CD4-positive, alpha-beta T cell treated with Interferon gamma for 1 hour (primary cell): ENCODE measurements around the gene ZNF319.

Experiments used
- DNase-seq: peaks from one replicate; pipeline ENCODE4 v3.0.0-alpha.2; 2020

The ZNF319 gene

DNA sequence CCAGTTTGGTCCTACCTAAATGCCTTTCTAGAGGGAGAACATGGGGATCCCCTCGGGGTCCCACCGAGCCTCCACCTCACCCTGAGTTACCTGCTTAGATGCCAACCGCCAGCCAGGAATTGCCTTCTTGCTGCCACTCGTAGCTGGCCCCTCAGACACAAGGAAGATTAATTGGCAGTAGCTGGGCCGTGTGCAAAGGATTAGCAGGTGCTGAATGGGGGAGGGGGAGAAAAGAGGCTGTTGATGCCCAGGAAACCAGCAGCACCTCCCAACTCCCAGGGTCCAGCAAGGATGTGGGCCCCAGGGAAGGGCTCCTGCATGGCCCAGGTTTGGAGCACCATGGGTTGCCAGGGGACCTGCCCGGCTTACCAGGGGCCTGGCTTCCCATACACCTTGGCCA, 29.5 kb downstream of the ZNF319 start, which contains the start of gene CNGB1:
Gene CNGB1, minus strand, starts transcription at position 159 of the 400 bp plus-strand sequence. CDS start 3,842 bp downstream, outside the sequence.
- no peak for DNase-seq

DNA sequence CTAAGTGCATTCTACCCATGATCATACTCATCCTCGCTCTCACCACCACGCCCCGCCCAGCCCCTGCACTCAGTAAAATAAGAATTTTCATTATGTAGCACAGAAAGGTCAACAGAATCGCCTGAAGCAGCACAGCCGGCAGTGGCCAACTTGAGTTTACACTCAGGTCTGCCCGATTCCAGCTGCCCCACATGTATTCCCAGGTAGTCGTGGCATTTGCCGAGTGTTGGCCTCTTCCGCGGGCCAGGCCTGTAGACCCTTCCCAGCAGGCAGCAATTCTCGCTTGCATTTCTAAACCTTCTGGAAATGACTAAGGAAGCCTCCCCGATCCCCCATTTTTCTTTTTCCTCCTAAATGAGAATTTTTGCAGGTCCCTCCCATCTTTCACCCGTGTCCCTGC, 30.2 kb downstream of the ZNF319 start:
- no peak for DNase-seq

DNA sequence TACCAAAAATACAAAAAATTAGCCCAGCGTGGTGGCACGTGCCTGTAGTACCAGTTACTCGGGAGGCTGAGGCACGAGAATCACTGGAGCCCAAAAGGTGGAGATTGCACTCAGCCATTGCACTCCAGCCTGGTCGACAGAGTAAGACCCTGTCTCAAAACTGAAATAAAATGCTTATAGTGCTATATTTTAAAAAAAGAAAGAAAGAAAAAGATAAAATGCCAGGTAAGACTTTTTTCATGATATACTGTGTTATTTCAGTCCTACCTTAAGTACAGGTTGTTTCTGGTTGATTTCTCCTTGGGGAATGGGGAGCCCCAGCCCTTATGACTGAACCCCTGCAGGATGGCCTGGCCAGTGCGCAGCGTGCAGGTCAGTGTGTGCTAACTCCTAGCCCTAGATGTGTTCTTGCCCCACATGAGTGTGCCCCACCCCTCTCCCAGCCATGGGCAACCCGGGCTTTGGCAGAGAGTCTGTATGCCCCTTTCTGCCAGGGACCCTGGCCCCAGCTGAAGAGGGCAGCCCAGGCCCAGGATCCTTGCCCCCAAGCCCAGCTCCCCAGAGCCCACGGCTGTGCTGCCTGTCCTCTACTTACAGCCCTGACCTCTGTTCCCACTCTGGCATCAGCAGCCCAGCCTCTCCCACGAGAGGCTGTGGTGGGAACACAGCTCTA, 30.9 kb downstream of the ZNF319 start:
- DNase-seq: no peak

DNA sequence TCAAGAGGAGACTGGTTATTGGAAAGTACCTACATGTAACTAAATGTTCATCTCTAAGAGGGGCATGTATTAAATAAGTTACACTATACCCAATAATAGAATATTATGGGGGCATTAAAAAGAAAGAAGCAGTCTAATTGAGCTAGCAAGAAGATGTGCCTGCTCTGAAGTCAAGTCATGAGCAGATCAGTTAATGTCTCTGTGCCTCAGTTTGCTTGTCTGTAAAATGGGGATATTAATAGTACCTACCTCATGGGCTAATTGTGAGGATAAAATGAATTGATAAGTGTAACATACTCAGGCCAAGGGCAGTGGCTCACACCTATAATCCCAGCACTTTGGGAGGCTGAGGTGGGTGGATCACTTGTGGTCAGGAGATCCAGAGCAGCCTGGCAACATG, 32.6 kb downstream of the ZNF319 start:
- DNase-seq: no peak

DNA sequence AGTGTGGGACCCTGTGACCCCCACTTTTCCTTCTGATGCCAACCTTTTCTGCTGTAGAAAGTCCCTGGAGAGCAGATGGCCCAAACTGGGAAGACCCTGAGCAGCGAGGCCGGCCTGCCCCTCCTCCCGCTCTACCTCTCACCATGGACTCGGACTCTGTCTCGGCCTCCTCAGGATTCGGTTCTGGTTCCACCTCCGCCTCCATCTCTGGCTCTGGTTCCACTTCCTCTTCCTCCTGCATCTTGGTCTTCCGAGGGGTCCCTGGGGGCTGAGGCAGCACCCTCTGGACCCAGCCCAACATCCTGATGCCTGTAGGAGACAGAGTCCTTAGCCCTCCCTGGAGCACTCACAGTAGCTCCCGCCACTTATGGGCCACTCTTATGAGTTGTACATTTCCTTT, 33.5 kb downstream of the ZNF319 start:
- DNase-seq: no peak

DNA sequence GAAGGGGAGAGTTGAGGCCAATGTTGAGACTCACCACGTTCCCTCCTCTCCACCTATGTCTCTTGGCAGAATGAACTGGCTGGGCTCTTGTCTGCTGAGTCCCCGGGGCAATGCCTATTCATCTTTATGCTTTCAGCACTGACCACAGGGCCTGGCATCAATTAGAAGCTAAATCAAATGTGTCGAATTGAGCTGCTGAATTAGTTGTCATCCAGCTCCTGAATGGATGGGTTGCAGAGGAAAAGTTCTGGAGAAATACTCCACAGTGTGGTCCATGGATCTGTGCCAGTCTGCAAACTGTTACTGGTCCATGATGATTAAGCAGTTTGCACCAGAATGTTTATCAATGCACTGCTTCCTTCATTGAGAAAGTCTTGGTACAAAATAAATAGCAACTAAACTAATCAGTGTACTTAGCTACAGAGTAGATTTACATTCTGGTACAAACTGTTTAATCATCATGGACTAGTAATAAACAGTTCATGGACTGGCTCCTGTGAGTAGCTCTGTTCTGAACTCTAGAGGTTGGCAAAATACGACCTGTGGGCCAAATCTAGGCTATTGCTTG, 34.2 kb downstream of the ZNF319 start:
- DNase-seq: no peak

DNA sequence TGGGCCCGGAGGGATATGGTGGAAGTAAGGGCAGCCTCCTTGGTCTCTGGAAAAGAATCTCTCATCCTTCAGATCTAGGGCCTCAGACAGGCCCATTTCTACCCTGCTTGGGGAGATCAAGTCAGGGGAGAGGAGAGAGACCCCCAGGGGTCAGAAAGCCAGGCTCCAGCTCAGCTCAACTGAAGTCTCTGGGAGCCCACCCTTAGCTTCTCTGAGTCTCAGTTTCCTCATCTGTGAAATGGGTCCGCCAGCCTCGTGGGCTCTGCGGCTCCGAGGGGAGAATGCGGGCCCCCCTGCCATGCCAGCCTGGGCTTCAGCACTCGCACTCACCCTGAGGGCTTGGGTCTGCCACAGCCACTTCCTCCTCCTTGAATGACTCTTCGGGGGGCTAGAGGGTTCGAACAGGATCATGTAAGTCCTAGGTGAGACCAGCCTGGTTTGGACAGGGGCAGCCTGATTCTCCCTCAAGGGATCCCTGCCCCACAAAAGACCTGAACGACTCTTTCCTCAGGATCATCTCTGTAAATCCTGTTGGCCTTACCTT, 36.2 kb downstream of the ZNF319 start:
- no peak for DNase-seq

DNA sequence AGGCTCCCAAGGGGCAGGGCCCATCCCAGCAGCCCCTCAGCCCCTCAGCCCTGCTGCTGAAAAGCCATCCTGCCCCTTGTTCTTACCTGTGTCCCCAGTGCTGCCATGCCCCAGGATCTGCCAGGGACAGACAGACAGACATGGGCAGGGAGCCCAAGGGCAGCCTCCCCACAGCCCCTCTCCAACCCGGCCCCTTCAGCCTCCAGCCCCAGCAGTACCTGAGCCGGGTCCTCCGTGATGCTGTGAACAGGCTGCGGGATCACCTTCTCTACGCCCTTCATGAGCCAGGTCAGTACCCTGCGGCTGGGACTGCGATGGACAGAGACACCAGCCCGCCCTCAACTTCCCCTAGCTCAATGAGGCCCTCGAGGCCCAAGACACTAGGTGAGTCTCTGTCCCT, 37.7 kb downstream of the ZNF319 start:
- DNase-seq: no peak

DNA sequence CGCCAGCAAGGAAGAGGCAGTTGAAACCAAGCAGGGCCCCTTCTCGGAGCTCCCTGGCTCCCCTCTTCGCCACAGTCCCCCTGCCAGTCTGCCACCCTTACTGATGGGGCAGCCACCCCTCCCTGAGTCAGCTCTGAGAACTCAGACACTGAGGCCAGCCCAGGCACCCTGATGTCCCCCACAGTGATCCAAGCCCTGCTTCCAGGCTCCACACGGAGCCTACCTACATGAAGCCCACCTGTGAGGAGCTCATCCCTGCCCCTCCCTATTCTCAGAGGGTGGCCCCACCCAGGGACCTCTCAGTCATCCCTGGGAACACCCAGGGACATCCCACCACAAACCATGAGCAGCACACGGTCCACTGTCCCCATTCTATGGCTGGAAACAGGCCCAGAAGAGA, 38.4 kb downstream of the ZNF319 start:
- no peak for DNase-seq

DNA sequence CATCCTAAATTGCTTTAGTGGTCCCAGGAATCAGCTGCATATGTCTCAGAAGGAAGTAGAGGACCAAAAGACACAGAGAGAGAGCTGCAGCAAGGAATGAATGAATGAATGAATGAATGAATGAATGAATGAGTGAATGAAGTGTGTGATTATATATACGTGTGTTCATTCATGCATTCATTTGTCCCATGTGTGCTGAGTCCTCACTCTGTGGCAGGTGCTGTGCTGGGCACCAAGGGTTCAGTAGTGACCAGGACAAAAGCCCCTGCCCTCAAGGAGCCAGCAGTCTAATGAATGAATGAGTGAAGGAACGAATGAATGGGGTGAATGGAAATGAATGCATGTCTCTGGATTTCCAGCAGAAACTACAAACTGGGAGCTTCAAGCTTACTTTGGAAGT, 38.9 kb downstream of the ZNF319 start:
- DNase-seq: no peak

DNA sequence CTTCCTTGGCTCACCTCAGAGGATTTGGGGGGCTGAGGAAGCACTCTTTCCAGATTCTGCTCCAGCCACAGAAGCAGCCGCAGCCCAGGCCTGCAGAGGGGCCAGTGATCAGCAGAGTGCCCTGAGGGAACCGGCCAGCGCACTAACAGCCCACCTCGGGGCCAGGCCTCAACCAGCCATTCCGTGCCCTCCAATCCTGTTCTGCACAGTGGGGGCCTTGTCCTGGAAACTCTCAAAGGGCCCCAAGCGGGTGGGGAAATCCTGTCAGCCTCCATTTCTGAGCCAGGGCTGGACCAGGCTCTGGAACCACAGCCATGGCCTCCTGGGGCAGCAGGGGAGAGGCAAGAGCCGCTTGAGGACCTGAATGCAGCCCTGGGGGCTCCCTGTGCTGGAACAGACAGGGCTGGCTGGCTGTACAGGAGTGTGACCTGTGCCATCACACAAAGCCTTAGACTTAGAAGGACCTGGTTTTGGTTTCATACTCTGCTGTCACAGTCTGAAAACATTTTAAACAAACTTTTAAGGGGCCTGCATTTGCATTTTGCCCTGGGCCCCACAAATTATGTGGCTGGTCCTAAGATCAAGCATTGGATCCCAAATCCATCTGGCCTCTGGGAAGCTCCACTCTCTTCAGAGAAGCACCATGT, 39.5 kb downstream of the ZNF319 start:
- DNase-seq: no peak

DNA sequence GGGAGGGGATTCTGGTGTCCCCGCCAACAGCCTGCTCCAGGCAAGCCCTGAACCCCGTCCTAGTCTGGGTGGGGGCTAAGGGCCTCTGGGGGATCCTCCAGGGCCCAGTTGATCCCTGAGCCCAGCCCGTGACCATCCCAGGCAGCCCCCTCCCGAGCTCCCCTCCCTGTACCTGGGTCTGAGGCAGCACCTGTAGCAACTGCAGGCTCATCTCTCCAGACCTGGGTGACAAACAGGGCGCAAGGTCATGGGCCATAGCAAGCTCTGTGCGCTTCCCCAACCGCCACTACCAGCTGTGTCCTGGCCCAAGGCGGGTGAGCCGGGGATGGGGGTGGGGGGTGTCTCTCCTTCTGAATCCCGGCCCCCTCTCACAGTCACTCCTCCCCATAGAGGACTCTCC, 40.2 kb downstream of the ZNF319 start:
- no peak for DNase-seq

DNA sequence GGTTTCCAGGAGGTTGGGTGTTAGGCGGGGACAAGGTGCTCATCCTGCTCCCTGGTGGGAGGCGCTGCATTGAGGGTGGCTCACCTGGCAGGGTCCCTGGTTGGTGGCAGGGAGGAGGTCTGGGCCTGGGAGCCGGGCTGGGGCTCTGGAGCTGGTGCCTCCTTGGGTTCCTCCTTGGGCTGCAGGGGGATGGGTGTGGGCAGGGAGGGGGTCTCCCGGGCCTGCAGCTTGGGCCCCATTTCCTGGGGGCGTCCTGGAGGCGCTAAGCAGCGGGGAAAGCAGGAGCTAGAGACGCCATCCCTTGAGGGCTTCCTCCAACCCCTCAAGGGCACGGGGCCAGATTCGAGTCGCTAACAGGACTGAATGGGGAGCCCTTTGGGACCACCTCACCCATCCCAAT, 40.7 kb downstream of the ZNF319 start:
- DNase-seq: no peak

DNA sequence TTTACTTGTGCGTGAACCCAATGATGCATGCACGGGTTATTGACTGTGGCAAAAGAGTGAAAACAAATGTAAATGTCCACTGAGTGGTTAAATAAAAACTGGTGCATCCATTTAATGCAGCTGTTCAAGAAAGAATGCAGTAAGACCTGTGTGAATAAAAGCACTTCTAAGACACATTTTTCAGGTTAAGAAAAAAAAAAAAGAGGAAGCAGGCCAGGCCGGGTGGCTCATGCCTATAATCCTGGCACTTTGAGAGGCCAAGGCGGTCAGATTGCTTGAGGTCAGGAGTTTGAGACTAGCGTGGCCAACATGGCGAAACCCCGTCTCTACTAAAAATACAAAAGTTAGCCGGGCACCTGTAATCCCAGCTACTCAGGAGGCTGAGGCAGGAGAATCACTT, 41.4 kb downstream of the ZNF319 start:
- DNase-seq: no peak

DNA sequence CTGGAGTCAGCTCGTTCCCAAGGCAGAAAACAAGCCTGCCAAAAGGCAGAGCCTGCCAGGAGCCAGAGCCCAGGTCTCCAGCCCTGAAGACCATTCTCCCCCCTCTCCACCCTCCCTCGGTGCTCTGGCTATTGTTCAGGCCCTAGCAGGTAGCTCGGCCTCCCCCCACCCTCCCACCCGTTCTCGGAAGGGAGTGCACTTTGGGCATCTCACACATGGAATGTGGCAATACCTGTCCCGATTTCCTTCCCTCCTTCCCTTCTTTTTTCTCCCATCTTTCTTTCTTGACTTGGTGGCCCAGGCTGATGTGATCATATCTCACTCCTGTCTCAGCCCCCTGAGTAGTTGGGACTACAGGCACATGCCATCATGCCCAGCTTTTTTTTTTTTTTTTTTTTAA, 41.9 kb downstream of the ZNF319 start:
- no peak for DNase-seq

DNA sequence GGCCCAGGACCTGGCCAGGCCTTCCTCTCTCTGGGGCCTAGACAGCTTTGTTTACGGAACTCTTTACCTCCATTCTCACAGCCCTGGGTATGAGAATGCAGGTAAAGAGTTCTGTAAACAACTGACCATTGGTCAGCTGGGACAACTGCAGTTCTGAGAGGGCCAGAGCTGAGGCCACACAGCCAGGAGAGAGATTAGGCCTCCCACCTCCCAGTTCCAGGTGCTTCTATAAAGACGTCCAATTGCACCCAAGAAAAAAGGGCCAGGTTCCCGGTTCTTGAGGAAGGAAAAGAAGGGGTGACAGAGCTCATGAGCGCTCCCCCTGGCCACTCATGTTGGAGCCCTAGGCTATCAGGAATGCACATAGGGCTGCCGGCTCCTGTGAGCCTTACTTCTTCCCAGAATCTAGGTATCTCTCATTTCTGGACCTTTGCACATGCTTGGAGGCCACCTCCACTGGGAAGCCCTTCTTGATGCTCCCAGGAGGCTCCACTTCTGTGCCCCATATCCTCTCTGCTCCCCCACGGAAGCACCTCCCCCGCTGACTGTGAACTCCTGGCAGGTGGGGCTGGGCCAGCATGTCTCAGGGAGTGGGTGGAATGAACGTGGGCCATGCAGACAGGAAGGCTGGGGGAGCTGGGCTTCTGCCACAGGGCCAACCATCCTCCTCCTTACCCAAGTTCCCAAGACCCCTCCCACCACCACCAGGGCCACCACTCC, 42.6 kb downstream of the ZNF319 start:
- no peak for DNase-seq

DNA sequence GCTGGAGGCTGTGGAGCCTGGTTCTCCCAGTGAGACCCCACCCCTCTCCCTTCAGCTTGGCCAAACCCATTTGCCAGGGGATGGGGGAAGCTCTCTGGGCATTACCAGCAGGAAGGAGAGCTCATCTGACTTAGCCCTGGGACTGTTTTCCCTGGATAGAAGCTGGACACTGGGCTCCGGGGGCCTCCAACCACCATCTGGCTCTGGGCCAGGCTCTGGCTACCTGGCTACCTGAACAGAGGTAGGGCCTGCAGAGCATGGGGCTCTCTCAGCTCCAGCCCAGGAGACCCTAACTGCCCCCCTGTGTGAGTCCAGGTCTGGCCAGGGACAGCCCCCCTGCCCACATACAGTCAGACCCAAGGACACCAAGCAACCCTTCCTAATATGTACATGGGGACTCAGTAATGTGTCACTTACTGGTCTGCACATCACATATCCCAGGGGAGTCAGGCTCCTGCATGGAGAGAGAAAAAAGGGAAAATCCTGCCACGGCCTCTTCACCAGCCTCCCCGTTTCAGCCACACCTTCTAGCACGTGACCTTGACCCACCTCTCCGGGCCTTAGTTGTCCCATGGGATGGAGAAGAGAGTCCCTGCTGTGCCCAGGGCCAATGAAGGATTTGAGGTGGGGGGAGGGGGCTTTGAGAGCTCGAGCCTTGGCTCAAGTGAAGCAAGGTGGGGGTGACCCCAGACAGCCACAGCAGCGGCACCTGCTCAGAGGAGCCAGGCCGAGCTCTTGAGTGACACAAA, 43.4 kb downstream of the ZNF319 start:
- DNase-seq: no peak

DNA sequence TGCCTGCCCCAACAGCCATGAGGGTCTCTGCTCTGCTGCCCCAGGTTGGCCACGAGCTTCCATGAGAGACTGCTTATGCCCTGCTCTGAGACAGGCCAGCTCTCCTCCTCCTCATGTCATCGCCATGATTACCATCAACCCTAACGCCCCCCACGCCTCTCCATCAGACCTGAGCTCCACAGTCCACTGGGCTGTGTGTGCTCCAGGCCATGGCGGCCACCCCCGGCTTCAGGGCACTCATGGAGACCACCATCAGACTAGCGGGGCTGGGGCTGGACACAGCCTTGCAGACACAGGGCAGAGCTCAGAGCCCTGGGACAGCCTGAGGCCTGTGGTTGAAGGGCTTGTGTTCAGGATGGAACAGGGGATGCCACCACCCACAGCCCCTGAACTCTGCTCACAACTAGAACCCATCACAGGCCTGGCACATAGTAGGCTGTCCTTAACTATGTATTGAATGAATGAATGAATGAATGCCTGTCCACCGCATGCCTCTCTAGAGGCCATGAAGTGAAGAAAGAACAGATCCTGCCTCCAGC, 44.1 kb downstream of the ZNF319 start:
- no peak for DNase-seq

DNA sequence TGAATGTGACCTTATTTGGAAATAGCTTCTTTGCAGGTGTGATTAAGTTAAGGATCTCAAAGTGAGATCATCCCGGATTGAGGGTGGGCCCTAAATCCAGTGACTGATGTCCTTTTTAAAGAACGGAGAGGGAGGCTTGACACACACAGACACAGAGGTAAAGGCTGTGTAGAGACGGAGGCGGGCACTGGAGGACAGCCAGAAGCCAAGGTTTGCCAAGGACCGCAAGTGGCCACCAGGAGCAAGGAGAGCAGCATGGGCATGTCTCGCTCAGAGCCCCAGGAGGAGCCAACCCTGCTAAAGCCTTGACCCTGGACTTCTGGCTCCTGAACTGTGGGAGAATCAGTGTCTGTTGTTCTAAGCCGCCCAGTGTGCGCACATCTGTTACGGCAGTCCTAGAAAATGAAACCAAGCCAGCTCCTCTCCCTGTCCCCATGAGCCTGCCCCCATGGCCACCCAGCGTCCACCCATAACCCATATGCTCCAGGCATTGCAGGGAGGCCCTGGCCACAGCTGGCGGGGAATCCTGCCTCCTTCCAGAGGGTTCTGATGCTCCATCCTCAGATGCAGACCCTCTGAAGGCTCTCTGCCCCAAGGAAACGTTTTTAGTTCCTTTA, 44.8 kb downstream of the ZNF319 start:
- no peak for DNase-seq

DNA sequence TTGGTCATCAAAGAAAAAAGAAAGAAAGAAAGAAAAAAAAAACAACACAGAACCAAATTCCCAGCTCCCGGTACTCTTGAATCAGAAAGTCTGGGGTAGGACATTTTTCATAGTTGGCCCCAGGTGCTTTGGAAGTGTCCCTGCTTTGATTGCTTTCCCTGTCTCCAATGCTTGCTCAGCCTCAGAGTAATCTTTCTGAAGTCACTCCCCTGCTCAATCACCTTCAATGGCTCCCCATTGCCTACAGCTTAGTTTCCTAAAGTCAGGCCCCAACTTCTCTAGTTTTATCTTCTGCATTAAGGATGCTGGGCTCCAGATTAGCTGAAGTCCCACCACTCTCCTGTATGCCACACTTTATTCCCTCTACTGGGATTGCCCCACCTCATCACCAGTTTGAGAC, 46.6 kb downstream of the ZNF319 start:
- no peak for DNase-seq

DNA sequence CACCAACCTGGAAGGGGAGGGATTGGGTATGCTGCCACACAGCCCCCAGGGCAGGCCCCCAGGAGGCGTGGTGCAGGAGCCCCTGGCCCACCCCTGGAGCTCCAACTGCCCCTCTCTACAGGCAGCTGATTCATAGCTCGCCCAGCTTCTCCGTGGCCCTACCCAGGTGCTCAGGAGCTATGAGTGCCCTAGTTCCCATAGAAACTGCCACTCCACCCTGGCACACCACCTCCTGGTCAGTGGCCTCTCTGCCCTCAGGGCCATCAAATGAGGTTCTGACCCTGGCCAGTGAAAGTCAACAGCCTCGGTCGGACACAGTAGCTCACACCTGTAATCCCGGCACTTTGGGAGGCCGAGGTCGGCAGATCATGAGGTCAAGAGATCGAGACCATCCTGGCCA, 47.6 kb downstream of the ZNF319 start:
- DNase-seq: no peak
